GM21737 (cell line): ENCODE results near the gene GOLIM4.
"Not testable (repeated sequence)": the region's sequence is repeated elsewhere in the genome, so short reads cannot be mapped to it uniquely, and the experiment has no call there.

ENCODE experiments used
- ATAC-seq: cut with Tn5 transposase; IDR thresholded peaks from one replicate; pipeline ENCODE4 v1.9.1; 2021; ENCODE audit warnings: mild to moderate bottlenecking, moderate library complexity; ENCODE audit not compliant: unreplicated experiment

GOLIM4 gene, protein sequence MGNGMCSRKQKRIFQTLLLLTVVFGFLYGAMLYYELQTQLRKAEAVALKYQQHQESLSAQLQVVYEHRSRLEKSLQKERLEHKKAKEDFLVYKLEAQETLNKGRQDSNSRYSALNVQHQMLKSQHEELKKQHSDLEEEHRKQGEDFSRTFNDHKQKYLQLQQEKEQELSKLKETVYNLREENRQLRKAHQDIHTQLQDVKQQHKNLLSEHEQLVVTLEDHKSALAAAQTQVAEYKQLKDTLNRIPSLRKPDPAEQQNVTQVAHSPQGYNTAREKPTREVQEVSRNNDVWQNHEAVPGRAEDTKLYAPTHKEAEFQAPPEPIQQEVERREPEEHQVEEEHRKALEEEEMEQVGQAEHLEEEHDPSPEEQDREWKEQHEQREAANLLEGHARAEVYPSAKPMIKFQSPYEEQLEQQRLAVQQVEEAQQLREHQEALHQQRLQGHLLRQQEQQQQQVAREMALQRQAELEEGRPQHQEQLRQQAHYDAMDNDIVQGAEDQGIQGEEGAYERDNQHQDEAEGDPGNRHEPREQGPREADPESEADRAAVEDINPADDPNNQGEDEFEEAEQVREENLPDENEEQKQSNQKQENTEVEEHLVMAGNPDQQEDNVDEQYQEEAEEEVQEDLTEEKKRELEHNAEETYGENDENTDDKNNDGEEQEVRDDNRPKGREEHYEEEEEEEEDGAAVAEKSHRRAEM

DNA sequence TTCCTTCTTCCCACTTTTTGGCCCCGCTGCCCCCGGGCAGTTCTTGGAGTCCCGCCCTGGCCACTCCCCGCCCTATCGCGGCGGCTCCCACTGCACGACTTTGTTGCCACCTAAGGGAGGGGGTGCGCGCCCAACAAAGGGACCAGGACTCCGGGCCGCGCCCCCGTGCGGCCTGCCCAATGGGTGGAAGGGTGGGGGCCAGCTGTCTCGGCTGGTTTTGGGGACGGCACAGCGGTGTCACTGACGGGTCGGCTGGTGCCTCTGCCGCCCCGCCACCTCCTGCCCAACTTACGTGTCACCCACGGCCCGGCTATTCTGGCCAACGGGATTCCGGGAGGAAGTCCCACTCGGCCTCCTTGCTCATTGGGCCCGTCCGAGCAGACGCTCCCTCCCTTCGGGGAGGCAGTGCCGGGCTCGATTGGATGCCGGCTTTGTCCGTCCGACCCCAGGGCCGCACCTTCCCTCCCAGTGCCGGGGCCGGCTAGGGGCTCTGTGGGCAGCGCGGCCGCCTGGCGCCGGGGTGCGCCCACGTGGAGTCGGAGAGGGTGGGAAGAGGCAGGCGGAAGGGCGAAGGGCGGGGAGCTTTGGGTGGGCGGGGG is at the start of gene GOLIM4:
GOLIM4 (minus strand) TSS at position 314 of the 599 bp plus-strand sequence. CDS start 639 bp downstream, outside the sequence.
- peak; percentile 86 for ATAC-seq

DNA sequence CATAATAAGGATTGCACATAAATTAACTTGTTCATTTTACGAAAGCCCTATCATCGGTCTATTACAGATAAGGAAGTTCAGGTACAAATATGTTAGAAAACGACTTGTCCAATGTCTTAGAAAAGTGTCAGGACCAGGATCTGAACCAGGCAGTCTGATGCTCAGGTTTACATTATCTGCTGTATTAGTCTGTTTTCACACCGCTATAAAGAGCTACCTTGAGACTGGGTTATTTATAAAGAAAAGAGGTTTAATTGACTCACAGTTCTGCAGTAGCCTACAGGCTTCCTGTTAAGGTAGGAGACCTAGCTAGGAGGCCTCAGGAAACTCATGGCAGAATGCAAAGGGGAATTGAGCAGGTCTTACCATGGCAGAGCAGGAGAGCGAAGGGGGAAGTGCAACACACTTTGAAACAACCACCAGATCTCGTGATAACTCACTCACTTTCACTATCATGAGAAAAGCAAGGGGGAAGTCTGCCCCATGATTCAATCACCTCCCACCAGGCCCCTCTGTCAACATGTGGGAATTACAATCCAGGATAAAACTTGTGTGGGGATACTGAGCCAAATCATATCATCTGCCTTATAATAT is 45.8 kb upstream of the GOLIM4 start:
- no peak for ATAC-seq

DNA sequence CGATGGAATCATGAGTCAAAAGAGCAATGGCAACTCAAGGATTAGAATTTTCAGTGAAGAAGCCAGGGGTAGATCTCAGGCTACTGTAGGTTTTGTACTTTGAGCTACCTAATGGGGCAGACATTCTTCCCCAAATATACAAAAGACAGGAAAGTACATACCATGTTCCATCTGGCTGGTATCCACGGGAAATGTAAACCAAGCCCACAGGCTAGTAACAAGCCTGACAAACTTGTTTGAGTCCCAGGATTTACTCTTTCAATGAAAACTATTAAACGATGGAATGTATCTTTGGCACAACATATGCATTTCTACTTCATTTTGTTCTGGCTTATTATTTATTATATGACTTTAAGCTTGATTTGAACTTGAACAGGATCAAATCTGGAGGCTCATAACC is 44.2 kb upstream of the GOLIM4 start:
- ATAC-seq: no peak

DNA sequence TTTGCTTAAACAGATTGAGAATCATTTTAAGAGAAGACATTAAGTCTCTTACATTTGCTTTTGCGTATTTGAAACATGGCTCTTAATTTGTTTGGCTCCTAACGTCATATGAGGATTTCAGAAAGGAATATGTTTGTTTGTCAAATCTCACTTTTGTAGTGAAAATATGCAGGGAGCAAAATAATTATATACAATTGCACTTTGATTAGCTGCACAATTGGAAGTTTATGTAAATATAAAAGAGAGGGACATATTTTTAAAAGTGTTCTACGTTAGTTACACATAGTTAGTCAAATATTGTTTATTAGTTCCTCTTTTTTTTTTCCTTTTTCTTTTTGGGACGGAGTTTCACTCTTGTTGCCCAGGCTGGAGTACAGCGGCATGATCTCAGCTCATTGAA is 42.7 kb upstream of the GOLIM4 start:
- ATAC-seq: no peak

DNA sequence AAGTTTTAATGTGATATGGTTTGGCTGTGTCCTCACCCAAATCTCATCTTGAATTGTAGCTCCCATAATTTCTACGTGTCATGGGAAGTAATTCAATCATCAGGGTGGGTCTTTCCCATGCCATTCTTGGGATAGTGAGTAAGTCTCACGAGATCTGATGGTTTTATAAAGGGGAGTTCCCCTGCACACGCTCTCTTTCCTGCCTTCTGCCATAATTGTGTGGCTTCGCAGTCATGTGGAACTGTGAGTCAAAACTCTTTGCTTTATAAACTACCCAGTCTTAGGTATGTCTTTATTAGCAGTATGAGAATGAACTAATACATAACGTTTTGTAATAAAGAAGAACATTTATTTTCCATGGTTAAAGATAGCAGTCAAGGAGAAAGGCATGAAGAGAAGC is 39.2 kb upstream of the GOLIM4 start:
- ATAC-seq: no peak

DNA sequence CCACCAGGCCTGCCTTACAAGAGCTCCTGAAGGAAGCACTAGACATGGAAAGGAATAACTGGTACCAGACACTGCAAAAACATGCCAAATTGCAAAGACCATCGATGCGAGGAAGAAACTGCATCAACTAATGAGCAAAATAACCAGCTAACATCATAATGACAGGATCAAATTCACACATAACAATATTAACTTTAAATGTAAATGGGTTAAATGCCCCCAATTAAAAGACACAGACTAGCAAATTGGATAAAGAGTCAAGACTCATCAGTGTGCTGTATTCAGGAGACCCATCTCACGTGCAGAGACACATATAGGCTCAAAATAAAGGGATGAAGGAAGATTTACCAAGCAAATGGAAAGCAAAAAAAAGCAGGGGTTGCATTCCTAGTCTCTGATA is 34.5 kb upstream of the GOLIM4 start:
- not testable (repeated sequence) for ATAC-seq

DNA sequence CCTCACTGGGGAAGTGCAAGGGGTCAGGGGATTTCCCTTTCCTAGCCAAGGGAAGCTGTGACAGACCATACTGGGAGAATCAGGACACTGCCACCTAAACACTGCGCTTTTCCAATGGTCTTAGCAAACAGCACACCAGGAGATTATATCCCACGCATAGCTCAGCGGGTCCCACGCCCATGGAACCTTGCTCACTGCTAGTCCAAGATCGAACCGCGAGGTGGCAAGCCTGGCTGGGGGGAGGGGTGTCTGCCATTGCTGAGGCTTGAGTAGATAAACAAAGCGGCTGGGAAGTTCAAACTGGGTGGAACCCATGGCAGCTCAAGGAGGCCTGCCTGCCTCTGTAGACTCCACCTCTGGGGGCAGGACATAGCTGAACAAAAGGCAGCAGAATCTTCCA is 32.7 kb upstream of the GOLIM4 start:
- not testable (repeated sequence) for ATAC-seq

DNA sequence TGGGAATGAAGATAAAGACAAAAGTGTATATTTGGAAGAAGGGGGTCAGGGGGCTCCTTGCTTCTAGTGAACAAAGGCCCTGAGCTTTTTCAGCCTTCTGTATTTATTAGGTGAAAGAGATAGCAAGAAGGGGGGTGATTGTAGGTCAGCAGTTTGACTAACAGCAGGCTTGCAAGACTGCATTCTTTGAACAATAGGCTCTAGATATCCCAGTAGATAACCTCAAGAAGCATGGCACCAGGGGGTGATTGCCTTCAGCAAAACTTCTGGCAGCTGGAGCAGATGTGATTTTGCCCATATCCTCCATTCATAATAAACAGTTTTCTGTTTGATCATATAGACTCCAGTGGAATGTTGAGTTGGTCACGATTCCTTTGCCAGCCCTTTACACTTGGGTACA is 31.7 kb upstream of the GOLIM4 start:
- ATAC-seq: no peak

DNA sequence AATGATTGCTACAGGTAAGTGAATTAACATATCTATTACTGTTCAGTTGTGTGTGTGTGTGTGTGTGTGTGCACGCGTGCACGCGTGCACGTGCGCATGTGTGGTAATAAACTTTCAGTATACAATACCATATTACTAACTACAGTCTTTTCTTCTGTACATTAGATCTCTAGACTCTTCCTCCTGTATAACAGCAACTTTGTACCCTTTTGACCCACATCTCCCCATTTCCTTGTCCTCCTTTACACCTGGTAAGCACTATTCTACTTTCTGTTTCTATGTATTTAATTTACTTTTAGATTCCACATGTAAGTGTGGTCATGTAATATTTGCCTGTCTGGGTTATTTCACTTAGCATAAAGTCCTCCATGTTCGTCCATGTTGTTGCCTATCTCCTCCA is 29.1 kb upstream of the GOLIM4 start:
- ATAC-seq: no peak

DNA sequence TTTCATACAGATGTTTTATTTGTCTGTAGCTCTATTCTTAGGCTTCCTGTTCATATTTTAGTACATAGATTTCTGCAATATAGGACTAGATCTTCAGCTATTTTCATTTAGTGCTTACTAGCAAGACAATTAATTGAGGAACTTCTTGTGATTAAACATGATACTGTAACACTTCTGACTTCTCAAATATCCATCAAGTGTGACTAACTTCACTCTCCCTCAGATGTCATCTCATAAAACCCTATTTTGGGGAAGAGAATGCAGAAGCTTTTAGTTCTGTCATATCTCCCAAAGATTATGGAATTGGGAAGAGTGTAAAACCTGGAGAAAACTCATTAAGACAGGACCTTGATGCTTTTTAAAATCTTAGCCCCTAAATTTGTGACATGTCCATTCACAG is 28.6 kb upstream of the GOLIM4 start:
- ATAC-seq: no peak

DNA sequence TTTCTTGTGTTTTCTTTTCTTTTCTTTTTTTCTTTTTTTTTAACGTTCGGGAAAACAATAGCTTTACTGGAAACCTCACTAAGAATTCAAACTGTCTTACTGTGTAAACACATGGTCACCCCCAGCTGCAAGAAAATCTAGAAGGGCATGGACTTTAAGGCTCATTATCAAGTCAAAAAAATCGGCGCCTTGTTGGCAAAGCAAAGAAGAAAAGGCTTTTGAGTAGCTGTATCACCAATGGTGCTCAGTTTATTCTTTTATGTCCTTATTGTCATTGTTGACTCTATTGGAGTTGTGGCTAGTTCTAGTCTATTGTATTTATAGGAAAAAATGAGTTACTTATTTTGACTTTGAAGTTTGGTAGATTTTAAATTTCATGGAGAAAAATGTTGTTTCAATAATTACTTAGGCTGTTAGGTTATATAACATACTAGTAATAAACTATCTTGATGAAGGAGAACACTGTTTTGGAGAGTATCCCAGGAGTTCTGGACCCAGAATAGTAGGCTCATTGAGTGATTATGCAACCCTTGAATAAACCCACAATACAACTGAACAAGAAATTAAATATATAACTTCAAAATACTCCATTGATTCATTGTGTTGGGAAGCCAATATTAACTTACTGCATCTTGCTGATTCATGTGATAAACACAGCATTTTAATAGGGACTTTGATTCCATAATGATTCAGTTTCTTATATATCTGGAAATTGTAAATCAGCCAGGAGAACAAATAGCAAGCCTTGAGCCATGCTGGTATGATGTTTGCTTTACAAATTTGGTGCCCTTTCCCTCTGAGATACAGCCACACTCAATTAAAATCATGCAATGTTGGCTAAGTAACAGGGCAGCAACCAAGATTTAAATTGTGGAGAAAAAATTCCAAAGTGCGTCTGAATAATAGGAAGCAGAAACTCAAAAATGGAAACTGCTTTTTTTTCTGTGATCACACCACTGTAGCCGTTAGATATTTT is 27.8 kb upstream of the GOLIM4 start:
- ATAC-seq: no peak

DNA sequence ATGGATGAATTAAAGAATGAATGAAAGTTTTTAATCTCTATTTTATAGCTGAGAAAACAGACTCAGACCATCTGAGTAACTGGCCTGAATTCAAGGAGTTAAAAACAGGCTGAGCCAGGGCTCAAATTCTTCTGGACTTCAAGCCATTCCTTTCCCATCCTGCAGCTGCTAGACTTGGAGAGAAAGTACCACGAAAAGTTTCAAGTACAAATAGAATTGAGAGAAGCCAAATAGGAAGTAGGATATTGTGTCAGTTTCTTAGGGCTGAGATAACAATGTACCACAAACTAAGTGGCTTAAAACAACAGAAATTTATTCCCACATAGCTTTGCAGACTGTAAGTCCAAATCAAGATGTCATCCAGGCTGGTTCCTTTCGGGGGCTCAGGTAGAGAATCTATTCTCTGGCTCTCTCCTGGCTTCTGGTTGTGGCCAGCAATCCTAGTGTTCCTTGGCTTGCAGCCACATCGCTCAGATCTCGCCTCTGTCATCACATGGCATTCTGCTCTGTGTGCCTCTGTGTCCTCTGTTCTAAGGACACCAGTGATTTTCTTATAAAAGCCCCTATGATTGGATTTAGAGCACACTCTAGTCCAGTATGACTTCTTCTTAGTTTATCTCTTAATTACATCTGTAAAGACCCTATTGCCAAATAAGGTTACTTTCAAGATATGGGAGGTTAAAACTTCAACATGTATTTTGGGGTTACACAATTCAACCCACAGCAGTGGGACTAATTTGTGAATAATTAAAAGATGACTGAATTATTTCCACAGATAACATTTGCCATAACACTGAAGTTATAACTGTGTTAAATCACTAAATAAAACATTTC is 25.7 kb upstream of the GOLIM4 start:
- ATAC-seq: no peak

DNA sequence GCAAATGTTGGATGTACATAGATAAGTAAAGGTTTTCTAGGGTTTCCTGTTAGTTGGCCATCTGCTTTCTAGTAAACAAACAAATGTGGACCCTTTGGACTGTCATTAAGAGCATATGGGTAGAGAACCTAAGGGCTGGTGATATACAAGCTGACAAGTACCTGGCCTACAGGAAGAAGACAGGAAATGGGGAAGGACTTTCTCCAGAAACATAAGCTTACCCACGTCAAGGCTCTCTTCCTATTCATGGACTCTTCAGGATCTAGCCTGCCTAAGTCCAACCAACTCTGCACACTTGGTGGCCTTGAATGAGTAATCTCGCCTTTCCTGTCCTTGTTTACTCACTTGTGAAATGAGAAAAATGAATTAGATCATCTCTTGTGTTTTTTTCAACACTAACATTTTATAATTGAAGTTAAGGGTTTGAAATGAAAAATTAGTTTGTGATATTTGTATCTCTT is 22.2 kb upstream of the GOLIM4 start:
- no peak for ATAC-seq

DNA sequence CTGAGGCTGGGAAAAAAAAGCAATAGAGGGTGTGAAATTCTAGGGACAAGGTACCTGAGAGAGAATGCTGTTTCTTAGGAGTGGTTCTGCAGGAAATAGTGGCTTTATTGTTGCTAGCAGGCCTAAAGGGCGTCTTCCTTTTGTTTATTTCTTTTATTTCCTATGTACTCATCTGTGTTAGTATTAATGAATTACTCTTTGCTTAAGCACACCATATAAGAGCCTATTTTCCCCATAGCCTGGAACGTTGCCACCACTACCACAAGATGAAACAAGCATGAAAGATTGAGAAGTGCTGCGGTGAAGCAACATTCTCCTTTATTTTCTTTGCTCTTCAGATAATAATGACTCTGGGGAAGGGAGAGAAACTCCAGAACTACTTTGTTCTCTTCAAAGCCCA is 21.3 kb upstream of the GOLIM4 start:
- ATAC-seq: no peak

DNA sequence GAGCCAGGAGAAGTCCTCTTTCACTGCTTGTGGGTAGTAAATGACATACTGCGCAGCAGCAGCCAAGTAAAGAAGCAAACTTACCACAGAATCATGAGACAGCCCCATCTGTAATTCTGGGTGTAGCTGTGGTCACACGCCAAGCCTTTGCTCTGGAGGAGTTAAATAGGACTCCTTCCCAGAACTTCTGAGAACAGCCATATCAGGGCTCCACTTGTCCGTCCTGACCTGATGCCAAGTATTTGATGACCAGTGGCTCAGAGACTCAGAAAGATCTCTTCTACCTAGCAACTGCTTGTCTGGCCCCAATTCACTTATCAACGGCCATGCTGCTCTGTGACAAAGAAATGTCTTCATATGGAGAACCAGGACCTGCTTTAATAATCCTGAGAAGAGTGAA is 20.6 kb upstream of the GOLIM4 start:
- no peak for ATAC-seq

DNA sequence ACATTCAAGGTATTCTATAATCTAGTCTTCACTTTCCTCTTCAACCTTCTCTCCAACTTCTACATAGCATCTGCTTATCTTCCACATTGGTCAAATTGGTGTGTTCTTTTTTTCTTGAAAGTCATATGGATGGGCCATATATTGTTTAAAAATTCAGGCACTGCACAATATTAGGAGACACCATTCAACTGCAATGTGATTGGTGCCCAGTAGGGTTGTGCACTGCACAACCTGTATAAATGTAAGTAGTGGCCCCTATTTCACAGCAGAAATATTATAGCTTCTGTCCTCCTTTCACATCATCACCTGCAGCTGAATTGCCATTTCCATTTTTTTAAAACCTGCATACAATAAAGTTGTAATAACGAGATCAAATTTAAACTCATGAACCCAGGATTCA is 18.1 kb upstream of the GOLIM4 start:
- ATAC-seq: no peak

DNA sequence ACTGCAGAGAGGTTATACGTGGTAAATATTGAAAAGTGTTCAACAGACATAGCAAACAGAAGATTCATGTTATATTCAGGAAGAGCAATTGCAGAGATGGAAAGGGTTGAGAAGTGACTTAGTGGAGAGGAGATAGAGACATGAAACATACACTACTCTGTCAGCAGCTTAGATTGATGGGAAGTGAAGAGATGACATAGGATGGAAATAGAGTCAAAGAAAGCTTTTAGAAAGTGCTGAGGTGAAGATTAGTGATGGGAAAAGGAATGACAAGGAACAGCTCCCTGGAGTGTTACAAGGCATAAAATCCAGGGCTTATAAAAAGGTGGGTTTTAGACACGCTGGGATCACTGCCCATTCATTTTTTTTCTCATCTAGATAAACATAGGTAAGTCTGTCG is 17.2 kb upstream of the GOLIM4 start:
- ATAC-seq: no peak

DNA sequence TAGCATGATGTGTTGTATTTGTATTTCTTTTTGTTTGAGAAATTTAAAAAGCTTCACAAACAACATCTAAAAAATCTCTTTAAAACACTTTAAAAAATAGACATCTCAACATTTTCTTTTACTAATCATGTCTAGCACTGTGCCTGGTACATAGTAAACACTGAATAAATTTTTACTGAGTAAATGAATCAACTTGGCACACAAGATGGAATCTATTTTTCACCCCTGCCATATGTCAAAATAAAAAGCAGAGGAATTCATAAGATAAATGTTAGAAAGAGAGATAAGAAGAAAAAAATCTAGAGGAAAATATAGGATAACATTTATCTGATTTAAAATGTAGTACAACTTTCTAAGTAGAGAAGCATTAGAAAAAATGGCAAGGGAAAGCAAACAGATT is 8.6 kb upstream of the GOLIM4 start:
- ATAC-seq: no peak

DNA sequence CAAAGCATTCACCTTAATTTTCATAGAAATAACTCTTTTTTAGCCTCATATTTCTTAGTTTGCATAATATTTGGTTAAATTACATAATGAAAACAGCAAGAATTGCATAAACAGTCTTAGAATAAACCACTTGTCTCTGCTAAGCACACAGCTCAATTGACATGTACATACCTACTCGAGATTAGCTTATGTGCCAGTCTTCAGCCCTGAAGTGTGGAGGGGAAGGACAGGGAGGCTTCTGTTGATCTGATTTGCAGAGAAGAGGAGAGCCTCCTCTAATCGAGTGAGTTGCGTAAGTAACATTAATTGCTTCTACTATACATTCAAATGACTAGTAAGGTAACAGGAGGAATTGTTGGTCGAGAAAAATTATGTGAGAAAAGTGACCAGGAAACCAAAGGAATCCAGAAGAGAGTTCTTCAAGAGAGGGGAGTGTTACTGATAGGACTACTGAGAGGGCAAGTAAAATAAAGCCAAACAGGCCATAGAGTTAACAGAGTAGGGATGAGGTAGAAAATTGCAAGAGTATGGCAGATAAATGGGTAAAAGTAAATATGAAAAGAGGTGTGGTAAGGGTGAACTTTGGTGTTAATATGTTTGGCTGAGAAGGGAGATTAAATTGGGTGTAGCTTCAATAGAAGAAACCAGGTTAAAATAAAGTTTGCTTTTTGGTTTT is 7.1 kb upstream of the GOLIM4 start:
- ATAC-seq: no peak
